Measurements from ENCODE around the gene FAM180B. TPM values are rescaled to one million over a fixed set of nuclear protein-coding genes. Genes with fewer than 3 reads are reported as not detected.
"Not testable (repeated sequence)": the region's sequence is repeated elsewhere in the genome, so short reads cannot be mapped to it uniquely, and the experiment has no call there.

The FAM180B gene
- polyA plus RNA-seq, 2 donors: 0.02 TPM; not detected in 1

GRCh38 chr11:47631473-47631872 lies 45.0 kb downstream of the FAM180B start:
- Histone ChIP-seq H3K4me3 (ENCODE audit: low read depth in 1 of 2, low read length in 2 of 2) (no peak overlapping the region), H3K9me3 (ENCODE audit: control insufficient read depth in 2 of 2, insufficient read depth in 1 of 2, low read depth in 1 of 2, low read length in 1 of 2) (no peaks in the 10 kb centered on the region), H3K36me3 (ENCODE audit: control insufficient read depth in 2 of 2, insufficient read depth in 2 of 2, low read length in 1 of 2) (peaks cover 12 to 22% of the 10 kb centered on the region in 2 donors), H3K27ac (ENCODE audit: low read depth in 2 of 2, low read length in 1 of 2) (no peak overlapping the region), H3K27me3 (ENCODE audit: control insufficient read depth in 1 of 2, insufficient read depth in 2 of 2, low read length in 2 of 2) (no peaks in the 10 kb centered on the region), H3K4me1 (ENCODE audit: control insufficient read depth in 2 of 2, insufficient read depth in 2 of 2, low read length in 1 of 2) (no peaks in the 10 kb centered on the region)
- 72 to 76% methylated on average over 5 of the region's 5 CpGs for WGBS, 2 donors

DNA sequence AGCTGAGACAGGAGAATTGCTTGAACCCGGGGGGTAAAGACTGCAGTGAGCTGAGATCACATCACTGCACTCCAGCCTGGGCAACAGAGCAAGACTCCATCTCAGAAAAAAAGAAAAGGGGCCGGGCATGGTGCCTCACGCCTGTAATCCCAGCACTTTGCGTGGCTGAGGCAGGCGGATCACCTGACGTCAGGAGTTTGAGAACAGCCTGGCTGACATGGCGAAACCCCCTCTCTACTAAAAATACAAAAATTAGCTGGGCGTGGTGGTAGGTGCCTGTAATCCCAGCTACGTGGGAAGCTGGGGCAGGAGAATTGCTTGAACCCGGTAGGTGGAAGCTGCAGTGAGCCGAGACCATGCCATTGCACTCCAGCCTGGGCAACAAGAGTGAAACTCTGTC lies 49.9 kb downstream of the FAM180B start:
- H3K9me3 ChIP-seq (ENCODE audit: control insufficient read depth in 2 of 2, insufficient read depth in 1 of 2, low read depth in 1 of 2, low read length in 1 of 2); H3K4me1 ChIP-seq (ENCODE audit: control insufficient read depth in 2 of 2, insufficient read depth in 2 of 2, low read length in 1 of 2); H3K27me3 ChIP-seq (ENCODE audit: control insufficient read depth in 1 of 2, insufficient read depth in 2 of 2, low read length in 2 of 2); H3K27ac ChIP-seq (ENCODE audit: low read depth in 2 of 2, low read length in 1 of 2); H3K4me3 ChIP-seq (ENCODE audit: low read depth in 1 of 2, low read length in 2 of 2); H3K36me3 ChIP-seq (ENCODE audit: control insufficient read depth in 2 of 2, insufficient read depth in 2 of 2, low read length in 1 of 2): not testable (repeated sequence)
- 97% methylated on average over 11 of the region's 11 CpGs for WGBS, 2 donors

Other genes with a start within 250 kb of the FAM180B start
- under 1 TPM; 0.04 to 0.08 TPM for gene MYBPC3, start 234.0 kb upstream of the FAM180B start, polyA plus RNA-seq
- gene SPI1, start 208.1 kb upstream of the FAM180B start, polyA plus RNA-seq: 1 to 10 TPM; 3.9 to 6.8 TPM
- 10 to 100 TPM; 14.3 to 21.1 TPM for gene SLC39A13, start 178.1 kb upstream of the FAM180B start, polyA plus RNA-seq
- gene PSMC3, start 160.2 kb upstream of the FAM180B start, polyA plus RNA-seq: 100 to 1,000 TPM in 1 of 2 donors, 10 to 100 TPM in 1; 90.3 to 137 TPM
- under 1 TPM; 0.13 to 0.16 TPM for gene RAPSN, start 137.5 kb upstream of the FAM180B start, polyA plus RNA-seq
- 10 to 100 TPM; 18.7 to 24.7 TPM for gene CELF1, start 33.5 kb upstream of the FAM180B start, polyA plus RNA-seq
- 10 to 100 TPM; 38.2 to 50.7 TPM for gene PTPMT1, start 21.1 kb upstream of the FAM180B start, polyA plus RNA-seq
- gene KBTBD4, start 7.7 kb upstream of the FAM180B start, polyA plus RNA-seq: 10 to 100 TPM in 1 of 2 donors, 1 to 10 TPM in 1; 3.6 to 10.2 TPM
- 100 to 1,000 TPM; 126 to 151 TPM for gene NDUFS3, start 7.6 kb upstream of the FAM180B start, polyA plus RNA-seq
- under 1 TPM; 0.28 to 0.47 TPM for gene C1QTNF4, start 7.7 kb downstream of the FAM180B start, polyA plus RNA-seq
- 10 to 100 TPM; 30.5 to 85.7 TPM for gene MTCH2, start 55.9 kb downstream of the FAM180B start, polyA plus RNA-seq
- gene AGBL2, start 128.7 kb downstream of the FAM180B start, polyA plus RNA-seq: 1 to 10 TPM in 1 of 2 donors, under 1 TPM in 1; 0.69 to 1.7 TPM
- 10 to 100 TPM; 35.3 to 41.2 TPM for gene FNBP4, start 180.7 kb downstream of the FAM180B start, polyA plus RNA-seq

All from esophagus (tissue), 2 donors.